ENCODE measurements around the gene ANKRD53.

The ANKRD53 gene

GRCh38 chr2:70937866-70938585 lies 40.4 kb upstream of the ANKRD53 start:
- no peak overlapping the region for H3K4me3 ChIP-seq (ENCODE audit: low read length, poor library complexity, severe bottlenecking)
- H3F3A ChIP-seq (ENCODE audit: low read depth): no peaks in the 10 kb centered on the region
- H4K20me1 ChIP-seq (ENCODE audit: insufficient read depth, low read length, poor library complexity, severe bottlenecking): no peaks in the 10 kb centered on the region
- H3K79me2 ChIP-seq (ENCODE audit: insufficient read depth, low read length): no peaks in the 10 kb centered on the region
- H3K9ac ChIP-seq (ENCODE audit: low read depth, low read length, poor library complexity, severe bottlenecking): no peak overlapping the region
- H3K9me3 ChIP-seq (ENCODE audit: insufficient read depth, low read depth, low read length): no peaks in the 10 kb centered on the region
- no peaks in the 10 kb centered on the region for H3K9me2 ChIP-seq (replicated peaks; ENCODE audit: low read depth, low read length)
- no peaks in the 10 kb centered on the region for H3K36me3 ChIP-seq (ENCODE audit: insufficient read depth, low read length)
- H3K27me3 ChIP-seq (ENCODE audit: insufficient read depth, low read length, poor library complexity, severe bottlenecking): no peaks in the 10 kb centered on the region
- H3K4me1 ChIP-seq (ENCODE audit: insufficient read depth, low read length, poor library complexity, severe bottlenecking): no peaks in the 10 kb centered on the region
- TF ChIP-seq EZH2phosphoT487 (IDR thresholded peaks at IDR 0.05; ENCODE audit: borderline replicate concordance): no peak
- no peak for TF ChIP-seq CTCF (conservative IDR thresholded peaks at IDR 0.05; ENCODE audit: low read length)
- H3K4me2 ChIP-seq (ENCODE audit: low read depth, low read length, poor library complexity, severe bottlenecking): no peak overlapping the region
- no peak overlapping the region for H2AFZ ChIP-seq (ENCODE audit: low read length)

- Histone ChIP-seq H3K4me2 (ENCODE audit: low read depth, low read length, poor library complexity, severe bottlenecking) (no peak overlapping the region), H3K4me3 (ENCODE audit: low read length, poor library complexity, severe bottlenecking) (no peak overlapping the region)
- TF ChIP-seq CTCF (conservative IDR thresholded peaks at IDR 0.05; ENCODE audit: low read length): no peak
- no peak for TF ChIP-seq EZH2phosphoT487 (IDR thresholded peaks at IDR 0.05; ENCODE audit: borderline replicate concordance)
Measured at GRCh38 chr2:70938586-70938950, 39.9 kb upstream of the ANKRD53 start.

GRCh38 chr2:70939001-70939838 lies 39.2 kb upstream of the ANKRD53 start:
- Histone ChIP-seq H3K4me2 (ENCODE audit: low read depth, low read length, poor library complexity, severe bottlenecking) (no peak overlapping the region), H3K4me3 (ENCODE audit: low read length, poor library complexity, severe bottlenecking) (no peak overlapping the region), H3K27me3 (ENCODE audit: insufficient read depth, low read length, poor library complexity, severe bottlenecking) (no peaks in the 10 kb centered on the region), H3K9me3 (ENCODE audit: insufficient read depth, low read depth, low read length) (no peaks in the 10 kb centered on the region), H3K4me1 (ENCODE audit: insufficient read depth, low read length, poor library complexity, severe bottlenecking) (no peaks in the 10 kb centered on the region), H4K20me1 (ENCODE audit: insufficient read depth, low read length, poor library complexity, severe bottlenecking) (no peaks in the 10 kb centered on the region), H3K79me2 (ENCODE audit: insufficient read depth, low read length) (no peaks in the 10 kb centered on the region), H3K9ac (ENCODE audit: low read depth, low read length, poor library complexity, severe bottlenecking) (no peak overlapping the region), H3K9me2 (replicated peaks; ENCODE audit: low read depth, low read length) (no peaks in the 10 kb centered on the region), H3K36me3 (ENCODE audit: insufficient read depth, low read length) (no peaks in the 10 kb centered on the region), H2AFZ (ENCODE audit: low read length) (no peak overlapping the region), H3F3A (ENCODE audit: low read depth) (no peaks in the 10 kb centered on the region)
- no peak for TF ChIP-seq CTCF (conservative IDR thresholded peaks at IDR 0.05; ENCODE audit: low read length)
- TF ChIP-seq EZH2phosphoT487 (IDR thresholded peaks at IDR 0.05; ENCODE audit: borderline replicate concordance): no peak

More at GRCh38 chr2:70938586-70938950, 39.9 kb upstream of the ANKRD53 start:
- Histone ChIP-seq H3K27me3 (ENCODE audit: insufficient read depth, low read length, poor library complexity, severe bottlenecking) (no peaks in the 10 kb centered on the region), H3K79me2 (ENCODE audit: insufficient read depth, low read length) (no peaks in the 10 kb centered on the region), H3K36me3 (ENCODE audit: insufficient read depth, low read length) (no peaks in the 10 kb centered on the region), H3K9me2 (replicated peaks; ENCODE audit: low read depth, low read length) (no peaks in the 10 kb centered on the region), H2AFZ (ENCODE audit: low read length) (no peak overlapping the region), H3K9me3 (ENCODE audit: insufficient read depth, low read depth, low read length) (no peaks in the 10 kb centered on the region), H3F3A (ENCODE audit: low read depth) (no peaks in the 10 kb centered on the region), H3K9ac (ENCODE audit: low read depth, low read length, poor library complexity, severe bottlenecking) (no peak overlapping the region), H3K4me1 (ENCODE audit: insufficient read depth, low read length, poor library complexity, severe bottlenecking) (no peaks in the 10 kb centered on the region), H4K20me1 (ENCODE audit: insufficient read depth, low read length, poor library complexity, severe bottlenecking) (no peaks in the 10 kb centered on the region)

All from Loucy (cell line).